ENCODE results near the gene NCOA7. TPM values are rescaled to one million over a fixed set of nuclear protein-coding genes. Genes with fewer than 3 reads are reported as not detected.

NCOA7 gene
- total and polyA plus RNA-seq, 9 of the 15 experiments (the other 6 are each of a cell fraction or from before 2014, with no cell fraction given) = 5.8 to 14.6 (median 9.3) TPM

DNA sequence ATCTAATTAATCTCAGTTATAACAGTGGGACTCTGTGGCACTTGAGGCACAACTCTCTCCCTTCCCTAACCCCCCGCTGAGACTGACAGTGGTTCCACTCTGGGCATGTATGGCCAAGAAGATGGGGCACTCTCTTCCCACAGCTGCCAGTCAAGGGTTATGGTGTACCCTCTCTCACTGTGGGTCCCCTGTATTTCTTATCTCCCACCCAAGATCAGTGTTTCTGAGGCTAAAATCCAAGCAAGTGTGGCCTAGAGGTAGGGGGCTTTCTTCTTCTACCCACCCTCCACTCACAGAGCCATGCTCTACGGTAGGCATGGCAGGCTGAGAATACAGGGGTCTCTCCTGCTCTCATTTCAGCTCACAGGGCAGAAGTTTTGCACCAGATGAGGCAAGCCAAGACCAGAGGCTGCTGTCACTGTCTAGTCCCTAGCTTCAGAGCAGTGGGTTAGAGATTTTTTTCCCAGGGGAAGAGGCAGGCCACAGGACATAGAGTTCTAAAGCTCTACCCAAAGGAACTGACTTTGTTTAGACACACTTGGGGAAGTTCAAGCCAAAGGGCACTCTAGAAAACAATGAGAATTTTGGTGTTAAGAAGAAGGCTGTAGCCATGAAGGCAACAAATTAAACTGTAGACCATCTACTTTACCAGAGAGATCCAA is 134.1 kb downstream of the NCOA7 start (continued):
- TF ChIP-seq, protein P1, sequence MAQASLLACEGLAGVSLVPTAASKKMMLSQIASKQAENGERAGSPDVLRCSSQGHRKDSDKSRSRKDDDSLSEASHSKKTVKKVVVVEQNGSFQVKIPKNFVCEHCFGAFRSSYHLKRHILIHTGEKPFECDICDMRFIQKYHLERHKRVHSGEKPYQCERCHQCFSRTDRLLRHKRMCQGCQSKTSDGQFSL (CRISPR knock-in tag; IDR thresholded peaks at IDR 0.05) = no peak
- TF ChIP-seq, protein P1 (tag; IDR thresholded peaks at IDR 0.05) = peak in 1 of 2 experiments; percentile 53; a peak in 1 of 4 replicates

- H3K4me3 ChIP-seq = no peak overlapping the region
- in situ Hi-C loops (cut with MboI) = no loop called here
- ChIA-PET POLR2A (interaction anchor here (1.0 to 1.1 kb wide), 2 partner anchors 20 to 31 kb away, joined by 3 to 4 read pairs; no protein-coding TSS in a partner anchor), CTCF (ENCODE audit: low intra/inter-chr PET ratio) (no interaction called here)
- no peaks in the 10 kb centered on the region for H3K27me3 ChIP-seq (ENCODE audit: control insufficient read depth in 2 of 2, insufficient read depth in 2 of 2, low read length in 2 of 2)
- no peaks in the 10 kb centered on the region for H3K9me3 ChIP-seq (replicated peaks; ENCODE audit: control insufficient read depth, insufficient read depth, low read depth, low read length)
- H3K4me2 ChIP-seq (ENCODE audit: insufficient read depth, low read length) = no peak overlapping the region
- TF ChIP-seq ZKSCAN1 (IDR thresholded peaks at IDR 0.05; ENCODE audit: low read depth, low read length) (no peak), ZNF444 (CRISPR knock-in tag; IDR thresholded peaks at IDR 0.05) (no peak), HDAC3 (IDR thresholded peaks at IDR 0.05; ENCODE audit: borderline replicate concordance, partially characterized antibody) (no peak)
- WGBS (ENCODE audit: insufficient coverage, low coverage, missing lambda C conversion rate) = 83% methylated on average over 3 of the region's 3 CpGs
- H4K20me1 ChIP-seq (replicated peaks; ENCODE audit: control insufficient read depth, insufficient read depth, low read length) = no peaks in the 10 kb centered on the region
- FAIRE-seq = no peak
- no peak for ATAC-seq
- DNase-seq (ENCODE audit: extremely low read depth in 1 of 4, low spot score in 3 of 4) = no peak
- no peak overlapping the region for H3K9ac ChIP-seq (ENCODE audit: insufficient read depth in 1 of 2, low read depth in 2 of 2, low read length in 2 of 2)
- intact Hi-C loops (cut with micrococcal nuclease) = no loop called here
- H2AFZ ChIP-seq (ENCODE audit: low read depth, low read length) = no peak overlapping the region
- H3K36me3 ChIP-seq (ENCODE audit: control insufficient read depth, insufficient read depth, low read length) = peaks cover 50% of the 10 kb centered on the region
- H3K79me2 ChIP-seq (ENCODE audit: control insufficient read depth, insufficient read depth, low read length) = peaks cover 3% of the 10 kb centered on the region; the same call in 1 of the 3 replicates
- H3K9me1 ChIP-seq (ENCODE audit: control insufficient read depth, insufficient read depth, low read length) = no peaks in the 10 kb centered on the region
- no peak overlapping the region for H3K27ac ChIP-seq (ENCODE audit: extremely low read depth, low read depth, low read length)
- BruUV-seq (replicated peaks) = no TSS peak
- H3K4me1 ChIP-seq (replicated peaks in 1 of 2; ENCODE audit: control insufficient read depth in 2 of 2, insufficient read depth in 2 of 2, low read length in 2 of 2) = peaks cover 11 to 23% of the 10 kb centered on the region in 2 experiments
Measured at GRCh38 chr6:125926711-125927110, 136.0 kb downstream of the NCOA7 start.
